WTC11 (cell line): ENCODE measurements around the gene SCGB1A1. TPM values are rescaled to one million over a fixed set of nuclear protein-coding genes. Genes with fewer than 3 reads are reported as not detected.

Experiments
- ATAC-seq: fragments of 200-7000 bp; cut with Tn5 transposase; 2 replicates; pipeline ENCODE4 v1.10.0; 2021; ENCODE audit warnings: mild to moderate bottlenecking, moderate library complexity
- CTCF ChIA-PET: fragments of 300-600 bp; sonication (Branson Sonifier 250); formaldehyde crosslinking; loops from one replicate; lab custom pipeline; 2021; ENCODE audit warnings: antibody characterized with exemption; lab: Charles Lee
- POLR2A ChIA-PET: fragments of 350-600 bp; sonication (Branson Sonifier 250); formaldehyde crosslinking; loops from one replicate; lab custom pipeline; 2021; ENCODE audit warnings: antibody characterized with exemption; lab: Charles Lee
- DNase-seq: peaks from one replicate; pipeline ENCODE4 v3.0.0; 2021; ENCODE audit warnings: low spot score
- H3K27ac Mint-ChIP-seq: 2 replicates; pipeline ENCODE4 v1.8.0; 2021; ENCODE audit warnings: mixed read lengths
- H3K27me3 Mint-ChIP-seq: 2 replicates; pipeline ENCODE4 v1.8.0; 2021; ENCODE audit warnings: low read depth, mild to moderate bottlenecking, moderate library complexity, mixed read lengths
- H3K36me3 Mint-ChIP-seq: 2 replicates; pipeline ENCODE4 v1.8.0; 2021; ENCODE audit warnings: mixed read lengths
- H3K4me1 Mint-ChIP-seq: 2 replicates; pipeline ENCODE4 v1.8.0; 2022; ENCODE audit warnings: mixed read lengths
- H3K4me3 Mint-ChIP-seq: 2 replicates; pipeline ENCODE4 v1.8.0; 2021; ENCODE audit warnings: mild to moderate bottlenecking, moderate library complexity, mixed read lengths
- H3K9me3 Mint-ChIP-seq: 2 replicates; pipeline ENCODE4 v1.8.0; 2021; ENCODE audit warnings: mixed read lengths
- HMGA2 ChIP-seq: fragments of 250-450 bp; sonication (Bioruptor Pico); IDR thresholded peaks from 2 replicates; pipeline ENCODE4 v1.4.0; 2021; ENCODE audit warnings: mild to moderate bottlenecking, moderate library complexity
- MXD4 ChIP-seq: fragments of 250-450 bp; sonication (Bioruptor Pico); IDR thresholded peaks from 2 replicates; pipeline ENCODE4 v1.8.0; 2021; ENCODE audit warnings: mild to moderate bottlenecking, moderate library complexity, borderline replicate concordance
- MYBL2 ChIP-seq: sonication (generic); formaldehyde crosslinking; IDR thresholded peaks from 2 replicates; pipeline ENCODE4 v1.8.1; 2023; ENCODE audit warnings: mild to moderate bottlenecking, moderate library complexity, missing genetic modification reagents
- PRRX2 ChIP-seq: fragments of 250-450 bp; sonication (Bioruptor Pico); IDR thresholded peaks from 2 replicates; pipeline ENCODE4 v1.8.0; 2021; ENCODE audit warnings: mild to moderate bottlenecking
- TCF7 ChIP-seq: sonication (generic); formaldehyde crosslinking; IDR thresholded peaks from 2 replicates; pipeline ENCODE4 v1.8.0; 2022; ENCODE audit warnings: mild to moderate bottlenecking, low read depth, missing genetic modification reagents, moderate library complexity
- ZNF219 ChIP-seq: sonication (generic); formaldehyde crosslinking; IDR thresholded peaks from 2 replicates; pipeline ENCODE4 v1.8.0; 2023; ENCODE audit warnings: missing genetic modification reagents, mild to moderate bottlenecking, borderline replicate concordance
- ZNF232 ChIP-seq: sonication (generic); formaldehyde crosslinking; IDR thresholded peaks from 2 replicates; pipeline ENCODE4 v1.8.0; 2022; ENCODE audit warnings: mild to moderate bottlenecking, missing genetic modification reagents
- ZNF317 ChIP-seq: sonication (generic); formaldehyde crosslinking; IDR thresholded peaks from 2 replicates; pipeline ENCODE4 v1.8.1; 2023; ENCODE audit warnings: low read depth, mild to moderate bottlenecking, moderate library complexity, missing genetic modification reagents, borderline replicate concordance
- ZNF423 ChIP-seq: fragments of 250-450 bp; sonication (Bioruptor Pico); IDR thresholded peaks from 2 replicates; pipeline ENCODE4 v2.1.2; 2022; ENCODE audit warnings: mild to moderate bottlenecking, moderate library complexity
- total RNA-seq: library from RNA; stranded (reverse); gene quantifications from 3 replicates; pipeline ENCODE4 v1.2.3, GENCODE V29; 2021
- TF ChIP-seq, protein P1 (sequence below): fragments of 250-450 bp; sonication (Bioruptor Pico); IDR thresholded peaks from 2 replicates; pipeline ENCODE4 v1.9.0; 2021; ENCODE audit warnings: mild to moderate bottlenecking, borderline replicate concordance
- TF ChIP-seq, protein P2 (sequence below): sonication (generic); formaldehyde crosslinking; IDR thresholded peaks from 2 replicates; pipeline ENCODE4 v1.8.1; 2023; ENCODE audit warnings: mild to moderate bottlenecking, missing genetic modification reagents, moderate library complexity
- TF ChIP-seq, protein P3 (sequence below): sonication (generic); formaldehyde crosslinking; IDR thresholded peaks from 2 replicates; pipeline ENCODE4 v1.8.1; 2022; ENCODE audit warnings: missing genetic modification reagents, borderline replicate concordance
- TF ChIP-seq, protein P4 (sequence below): sonication (generic); formaldehyde crosslinking; IDR thresholded peaks from 2 replicates; pipeline ENCODE4 v1.8.0; 2022; ENCODE audit warnings: mild to moderate bottlenecking, missing genetic modification reagents
- TF ChIP-seq, protein P5 (sequence below): sonication (generic); formaldehyde crosslinking; IDR thresholded peaks from 2 replicates; pipeline ENCODE4 v1.8.0; 2022; ENCODE audit warnings: missing genetic modification reagents
- TF ChIP-seq, protein P6 (sequence below): sonication (generic); formaldehyde crosslinking; conservative IDR thresholded peaks from 2 replicates; pipeline ENCODE4 v1.8.1; 2022; ENCODE audit warnings: mild to moderate bottlenecking, missing genetic modification reagents

SCGB1A1 gene
- total RNA-seq, 1 experiment from 2014 or later: 1.2 TPM

DNA sequence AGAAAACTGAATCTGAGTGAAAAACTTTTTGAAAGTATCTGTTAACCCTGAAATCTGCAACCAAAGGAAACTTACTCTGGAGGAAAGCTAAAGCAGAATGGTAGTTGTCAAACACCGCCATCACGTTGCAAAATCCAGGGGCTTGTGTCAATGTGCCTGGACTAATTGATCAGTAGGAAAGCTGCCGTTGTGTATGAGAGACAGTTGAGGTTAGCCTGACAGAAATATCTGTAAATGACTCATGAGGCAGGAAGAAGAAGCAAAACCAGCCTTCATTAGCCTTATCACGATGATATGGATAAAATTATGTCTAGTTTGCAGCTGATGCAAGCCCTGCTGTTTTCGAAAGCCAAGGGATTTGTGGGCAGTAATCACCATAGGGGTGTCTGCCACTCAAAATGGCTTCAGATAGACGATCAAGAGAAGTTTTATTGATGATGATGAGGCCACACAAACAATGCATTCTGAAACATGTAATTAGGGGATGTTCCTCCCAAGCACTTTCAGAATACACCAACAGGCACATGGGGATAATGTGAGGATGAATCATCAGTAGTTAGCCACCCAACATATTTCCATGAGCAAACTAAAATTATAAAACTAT is 8.9 kb downstream of the SCGB1A1 start:
- CTCF ChIA-PET: interaction anchor here (0.5 to 11.8 kb wide), 6 partner anchors 8 to 267 kb away, joined by 3 to 552 read pairs (median 4); partner anchors contain the start of gene AHNAK

DNA sequence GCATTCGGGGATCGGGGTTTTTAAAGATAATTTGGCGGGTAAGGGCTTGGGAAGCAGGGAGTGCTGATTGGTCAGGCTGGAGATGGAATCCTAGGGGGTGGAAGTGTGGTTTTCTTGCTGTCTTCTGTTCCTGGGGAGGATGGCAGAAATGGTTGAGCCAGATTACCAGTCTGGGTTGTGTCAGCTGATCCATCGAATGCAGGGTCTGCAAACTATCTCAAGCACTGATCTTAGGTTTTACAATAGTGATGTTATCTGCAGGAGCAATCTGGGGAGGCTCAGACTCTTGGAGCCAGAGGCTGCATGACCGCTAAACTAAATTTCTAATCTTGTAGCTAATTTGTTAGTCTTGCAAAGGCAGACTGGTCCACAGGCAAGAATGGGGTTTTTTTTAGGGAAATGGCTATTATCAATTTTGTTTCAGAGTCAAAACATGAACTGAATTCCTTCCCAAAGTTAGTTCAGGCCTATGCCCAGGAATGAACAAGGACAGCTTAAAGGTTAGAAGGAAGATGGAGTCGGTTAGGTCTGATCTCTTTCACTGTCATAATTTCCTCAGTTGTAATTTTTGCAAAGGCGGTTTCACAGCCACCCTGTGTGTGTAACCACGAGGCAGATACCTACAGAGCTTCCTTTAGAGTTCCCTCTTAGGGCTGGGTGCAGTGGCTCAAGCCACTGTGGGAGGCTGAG is 10.2 kb downstream of the SCGB1A1 start:
- POLR2A ChIA-PET: interaction anchor here (0.9 kb wide), 1 partner anchor 11 kb away, joined by 3 read pairs; no protein-coding TSS in a partner anchor
- CTCF ChIA-PET: interaction anchor here (1.0 to 11.8 kb wide), 5 partner anchors 34 to 132 kb away, joined by 3 to 552 read pairs (median 4); partner anchors contain the start of gene AHNAK
- Mint-ChIP-seq H3K9me3 (peaks cover 10% of the 10 kb centered on the region), H3K27me3 (peaks cover 10% of the 10 kb centered on the region), H3K4me3 (no peak overlapping the region), H3K27ac (no peak overlapping the region), H3K4me1 (peaks cover 8% of the 10 kb centered on the region), H3K36me3 (no peaks in the 10 kb centered on the region)
- no peak for ATAC-seq
- DNase-seq: no peak
- TF ChIP-seq, protein P1, sequence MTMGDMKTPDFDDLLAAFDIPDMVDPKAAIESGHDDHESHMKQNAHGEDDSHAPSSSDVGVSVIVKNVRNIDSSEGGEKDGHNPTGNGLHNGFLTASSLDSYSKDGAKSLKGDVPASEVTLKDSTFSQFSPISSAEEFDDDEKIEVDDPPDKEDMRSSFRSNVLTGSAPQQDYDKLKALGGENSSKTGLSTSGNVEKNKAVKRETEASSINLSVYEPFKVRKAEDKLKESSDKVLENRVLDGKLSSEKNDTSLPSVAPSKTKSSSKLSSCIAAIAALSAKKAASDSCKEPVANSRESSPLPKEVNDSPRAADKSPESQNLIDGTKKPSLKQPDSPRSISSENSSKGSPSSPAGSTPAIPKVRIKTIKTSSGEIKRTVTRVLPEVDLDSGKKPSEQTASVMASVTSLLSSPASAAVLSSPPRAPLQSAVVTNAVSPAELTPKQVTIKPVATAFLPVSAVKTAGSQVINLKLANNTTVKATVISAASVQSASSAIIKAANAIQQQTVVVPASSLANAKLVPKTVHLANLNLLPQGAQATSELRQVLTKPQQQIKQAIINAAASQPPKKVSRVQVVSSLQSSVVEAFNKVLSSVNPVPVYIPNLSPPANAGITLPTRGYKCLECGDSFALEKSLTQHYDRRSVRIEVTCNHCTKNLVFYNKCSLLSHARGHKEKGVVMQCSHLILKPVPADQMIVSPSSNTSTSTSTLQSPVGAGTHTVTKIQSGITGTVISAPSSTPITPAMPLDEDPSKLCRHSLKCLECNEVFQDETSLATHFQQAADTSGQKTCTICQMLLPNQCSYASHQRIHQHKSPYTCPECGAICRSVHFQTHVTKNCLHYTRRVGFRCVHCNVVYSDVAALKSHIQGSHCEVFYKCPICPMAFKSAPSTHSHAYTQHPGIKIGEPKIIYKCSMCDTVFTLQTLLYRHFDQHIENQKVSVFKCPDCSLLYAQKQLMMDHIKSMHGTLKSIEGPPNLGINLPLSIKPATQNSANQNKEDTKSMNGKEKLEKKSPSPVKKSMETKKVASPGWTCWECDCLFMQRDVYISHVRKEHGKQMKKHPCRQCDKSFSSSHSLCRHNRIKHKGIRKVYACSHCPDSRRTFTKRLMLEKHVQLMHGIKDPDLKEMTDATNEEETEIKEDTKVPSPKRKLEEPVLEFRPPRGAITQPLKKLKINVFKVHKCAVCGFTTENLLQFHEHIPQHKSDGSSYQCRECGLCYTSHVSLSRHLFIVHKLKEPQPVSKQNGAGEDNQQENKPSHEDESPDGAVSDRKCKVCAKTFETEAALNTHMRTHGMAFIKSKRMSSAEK (CRISPR knock-in tag): no peak
- TF ChIP-seq, protein P2, sequence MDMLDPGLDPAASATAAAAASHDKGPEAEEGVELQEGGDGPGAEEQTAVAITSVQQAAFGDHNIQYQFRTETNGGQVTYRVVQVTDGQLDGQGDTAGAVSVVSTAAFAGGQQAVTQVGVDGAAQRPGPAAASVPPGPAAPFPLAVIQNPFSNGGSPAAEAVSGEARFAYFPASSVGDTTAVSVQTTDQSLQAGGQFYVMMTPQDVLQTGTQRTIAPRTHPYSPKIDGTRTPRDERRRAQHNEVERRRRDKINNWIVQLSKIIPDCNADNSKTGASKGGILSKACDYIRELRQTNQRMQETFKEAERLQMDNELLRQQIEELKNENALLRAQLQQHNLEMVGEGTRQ (CRISPR knock-in tag): no peak
- TF ChIP-seq, protein P3, sequence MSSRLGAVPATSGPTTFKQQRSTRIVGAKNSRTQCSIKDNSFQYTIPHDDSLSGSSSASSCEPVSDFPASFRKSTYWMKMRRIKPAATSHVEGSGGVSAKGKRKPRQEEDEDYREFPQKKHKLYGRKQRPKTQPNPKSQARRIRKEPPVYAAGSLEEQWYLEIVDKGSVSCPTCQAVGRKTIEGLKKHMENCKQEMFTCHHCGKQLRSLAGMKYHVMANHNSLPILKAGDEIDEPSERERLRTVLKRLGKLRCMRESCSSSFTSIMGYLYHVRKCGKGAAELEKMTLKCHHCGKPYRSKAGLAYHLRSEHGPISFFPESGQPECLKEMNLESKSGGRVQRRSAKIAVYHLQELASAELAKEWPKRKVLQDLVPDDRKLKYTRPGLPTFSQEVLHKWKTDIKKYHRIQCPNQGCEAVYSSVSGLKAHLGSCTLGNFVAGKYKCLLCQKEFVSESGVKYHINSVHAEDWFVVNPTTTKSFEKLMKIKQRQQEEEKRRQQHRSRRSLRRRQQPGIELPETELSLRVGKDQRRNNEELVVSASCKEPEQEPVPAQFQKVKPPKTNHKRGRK (CRISPR knock-in tag): no peak
- TF ChIP-seq, protein P4, sequence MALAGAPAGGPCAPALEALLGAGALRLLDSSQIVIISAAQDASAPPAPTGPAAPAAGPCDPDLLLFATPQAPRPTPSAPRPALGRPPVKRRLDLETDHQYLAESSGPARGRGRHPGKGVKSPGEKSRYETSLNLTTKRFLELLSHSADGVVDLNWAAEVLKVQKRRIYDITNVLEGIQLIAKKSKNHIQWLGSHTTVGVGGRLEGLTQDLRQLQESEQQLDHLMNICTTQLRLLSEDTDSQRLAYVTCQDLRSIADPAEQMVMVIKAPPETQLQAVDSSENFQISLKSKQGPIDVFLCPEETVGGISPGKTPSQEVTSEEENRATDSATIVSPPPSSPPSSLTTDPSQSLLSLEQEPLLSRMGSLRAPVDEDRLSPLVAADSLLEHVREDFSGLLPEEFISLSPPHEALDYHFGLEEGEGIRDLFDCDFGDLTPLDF (CRISPR knock-in tag): no peak
- no peak for TF ChIP-seq PRRX2 (CRISPR knock-in tag)
- TF ChIP-seq, protein P5, sequence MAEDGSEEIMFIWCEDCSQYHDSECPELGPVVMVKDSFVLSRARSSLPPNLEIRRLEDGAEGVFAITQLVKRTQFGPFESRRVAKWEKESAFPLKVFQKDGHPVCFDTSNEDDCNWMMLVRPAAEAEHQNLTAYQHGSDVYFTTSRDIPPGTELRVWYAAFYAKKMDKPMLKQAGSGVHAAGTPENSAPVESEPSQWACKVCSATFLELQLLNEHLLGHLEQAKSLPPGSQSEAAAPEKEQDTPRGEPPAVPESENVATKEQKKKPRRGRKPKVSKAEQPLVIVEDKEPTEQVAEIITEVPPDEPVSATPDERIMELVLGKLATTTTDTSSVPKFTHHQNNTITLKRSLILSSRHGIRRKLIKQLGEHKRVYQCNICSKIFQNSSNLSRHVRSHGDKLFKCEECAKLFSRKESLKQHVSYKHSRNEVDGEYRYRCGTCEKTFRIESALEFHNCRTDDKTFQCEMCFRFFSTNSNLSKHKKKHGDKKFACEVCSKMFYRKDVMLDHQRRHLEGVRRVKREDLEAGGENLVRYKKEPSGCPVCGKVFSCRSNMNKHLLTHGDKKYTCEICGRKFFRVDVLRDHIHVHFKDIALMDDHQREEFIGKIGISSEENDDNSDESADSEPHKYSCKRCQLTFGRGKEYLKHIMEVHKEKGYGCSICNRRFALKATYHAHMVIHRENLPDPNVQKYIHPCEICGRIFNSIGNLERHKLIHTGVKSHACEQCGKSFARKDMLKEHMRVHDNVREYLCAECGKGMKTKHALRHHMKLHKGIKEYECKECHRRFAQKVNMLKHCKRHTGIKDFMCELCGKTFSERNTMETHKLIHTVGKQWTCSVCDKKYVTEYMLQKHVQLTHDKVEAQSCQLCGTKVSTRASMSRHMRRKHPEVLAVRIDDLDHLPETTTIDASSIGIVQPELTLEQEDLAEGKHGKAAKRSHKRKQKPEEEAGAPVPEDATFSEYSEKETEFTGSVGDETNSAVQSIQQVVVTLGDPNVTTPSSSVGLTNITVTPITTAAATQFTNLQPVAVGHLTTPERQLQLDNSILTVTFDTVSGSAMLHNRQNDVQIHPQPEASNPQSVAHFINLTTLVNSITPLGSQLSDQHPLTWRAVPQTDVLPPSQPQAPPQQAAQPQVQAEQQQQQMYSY (CRISPR knock-in tag): no peak
- no peak for TF ChIP-seq MXD4 (CRISPR knock-in tag)
- no peak for TF ChIP-seq ZNF219

More for the DNA sequence above, 8.9 kb downstream of the SCGB1A1 start:
- Mint-ChIP-seq H3K27ac (peak overlapping the region; percentile 2; the same call in 1 of the 2 replicates), H3K27me3 (peaks cover 22% of the 10 kb centered on the region), H3K4me1 (peaks cover 8% of the 10 kb centered on the region), H3K9me3 (peaks cover 10% of the 10 kb centered on the region), H3K36me3 (no peaks in the 10 kb centered on the region), H3K4me3 (no peak overlapping the region)
- no peak for TF ChIP-seq MYBL2 (CRISPR knock-in tag)
- TF ChIP-seq, protein P5 (CRISPR knock-in tag): no peak
- TF ChIP-seq, protein P6, sequence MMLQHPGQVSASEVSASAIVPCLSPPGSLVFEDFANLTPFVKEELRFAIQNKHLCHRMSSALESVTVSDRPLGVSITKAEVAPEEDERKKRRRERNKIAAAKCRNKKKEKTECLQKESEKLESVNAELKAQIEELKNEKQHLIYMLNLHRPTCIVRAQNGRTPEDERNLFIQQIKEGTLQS (CRISPR knock-in tag): no peak
- TF ChIP-seq TCF7: no peak
- TF ChIP-seq HMGA2 (CRISPR knock-in tag): no peak
- no peak for TF ChIP-seq ZNF232 (CRISPR knock-in tag)
- TF ChIP-seq ZNF423 (CRISPR knock-in tag): no peak
- no peak for TF ChIP-seq ZNF317 (CRISPR knock-in tag)
- ATAC-seq (no peak), DNase-seq (no peak)
- POLR2A ChIA-PET: interaction anchor here (0.7 to 0.9 kb wide), 2 partner anchors 12 to 119 kb away, joined by 3 to 5 read pairs; partner anchors contain the start of gene AHNAK
